ENCODE measurements around the gene PECR. TPM values are rescaled to one million over a fixed set of nuclear protein-coding genes. Genes with fewer than 3 reads are reported as not detected.

Gene PECR
- total and polyA plus RNA-seq, 10 of the 15 experiments (the other 5 are each of a cell fraction or from before 2014, with no cell fraction given), result 7.6 to 37.4 (median 25.7) TPM

- TF ChIP-seq FOXM1 (IDR thresholded peaks at IDR 0.05; ENCODE audit: low read depth, low read length), result no peak
- TF ChIP-seq DPF2 (IDR thresholded peaks at IDR 0.05), result no peak
- TF ChIP-seq SUZ12 (IDR thresholded peaks at IDR 0.05; ENCODE audit: unreplicated experiment), result no peak
- peak; percentile 27; the same call in 1 of the 2 replicates for TF ChIP-seq SMAD5 (IDR thresholded peaks at IDR 0.05; ENCODE audit: low read depth)
- TF ChIP-seq SMC3 (IDR thresholded peaks at IDR 0.05; ENCODE audit: borderline replicate concordance, low read length), result peak; percentile 34; the same call in 1 of the 2 replicates
- 0 out of 2 replicates have a peak, but pooled peaks have one; percentile 4 for TF ChIP-seq JUNB (IDR thresholded peaks at IDR 0.05)
Observed at GRCh38 chr2:216109962-216110614, 28.5 kb upstream of the PECR start (continued).

- in situ Hi-C loops (cut with MboI), result no loop called here
- ATAC-seq, result peak; percentile 57
- peak; percentile 89 for FAIRE-seq
- TF ChIP-seq CEBPZ (IDR thresholded peaks at IDR 0.05; ENCODE audit: low read depth, low read length) (no peak), ZBTB11 (CRISPR knock-in tag; IDR thresholded peaks at IDR 0.05) (no peak), MTA3 (IDR thresholded peaks at IDR 0.05; ENCODE audit: borderline replicate concordance, low read length) (no peak), PAX8 (IDR thresholded peaks at IDR 0.05) (no peak), BMI1 (IDR thresholded peaks at IDR 0.05; ENCODE audit: borderline replicate concordance) (no peak), ZNF217 (IDR thresholded peaks at IDR 0.05) (no peak), FOS (IDR thresholded peaks at IDR 0.05; ENCODE audit: borderline replicate concordance, extremely low read depth, insufficient read length) (no peak)
Observed at GRCh38 chr2:216108967-216109921, 27.6 kb upstream of the PECR start, which contains the start of gene XRCC5. Gene XRCC5 (plus strand): TSS chr2:216109348. CDS start chr2:216109437, 89 bp downstream.

More at GRCh38 chr2:216108967-216109921, 27.6 kb upstream of the PECR start, which contains the start of gene XRCC5:
- Histone ChIP-seq H3K9me3 (replicated peaks; ENCODE audit: control insufficient read depth, insufficient read depth, low read length) (no peaks in the 10 kb centered on the region), H3K79me2 (ENCODE audit: control insufficient read depth, insufficient read depth, low read length) (peaks cover 46% of the 10 kb centered on the region), H3K4me3 (peak within 1 kb of the TSS; percentile 94), H2AFZ (ENCODE audit: control insufficient read depth, low read depth, low read length) (peak within 1 kb of the TSS; percentile 76), H3K36me3 (ENCODE audit: control insufficient read depth in 2 of 2, insufficient read depth in 2 of 2, low read length in 1 of 2) (peaks cover 0 to 4% of the 10 kb centered on the region in 2 experiments; a peak in 3 of 4 replicates), H3K27ac (ENCODE audit: control insufficient read depth, insufficient read depth) (peak within 1 kb of the TSS; percentile 99), H4K20me1 (ENCODE audit: control insufficient read depth, insufficient read depth) (no peaks in the 10 kb centered on the region), H3K4me2 (ENCODE audit: control insufficient read depth, insufficient read depth) (peak within 1 kb of the TSS; percentile 93), H3K9ac (ENCODE audit: control insufficient read depth, insufficient read depth, low read length) (peak within 1 kb of the TSS; percentile 99), H3K4me1 (ENCODE audit: control insufficient read depth, insufficient read depth, low read length) (peaks cover 26% of the 10 kb centered on the region), H3K27me3 (replicated peaks in 1 of 2; ENCODE audit: control insufficient read depth in 2 of 2, insufficient read depth in 2 of 2, low read length in 1 of 2) (no peaks in the 10 kb centered on the region)
- DNase-seq (ENCODE audit: low read depth, low spot score), result peak; percentile 96
- SMC1A ChIA-PET (ENCODE audit: uncharacterized antibody, unreplicated experiment), result interaction anchor here (0.7 to 7.6 kb wide), 25 partner anchors 10 to 557 kb away, joined by 3 to 59 read pairs (median 6); partner anchors contain the start of genes PECR and TMEM169
- intact Hi-C loops (cut with micrococcal nuclease; ENCODE audit: unreplicated experiment), result no loop called here
- POLR2A ChIA-PET, result interaction anchor here (0.6 to 4.5 kb wide), 10 partner anchors 9 to 1318 kb away, joined by 3 to 42 read pairs (median 4); partner anchors contain the start of genes PECR and TMEM169
- BruUV-seq (replicated peaks), result no TSS peak
- WGBS (ENCODE audit: insufficient coverage, insufficient replicate concordance, low lambda C conversion rate, missing lambda C conversion rate), result under 1% methylated on average over 56 of the region's 57 CpGs
- RAD21 ChIA-PET (ENCODE audit: unreplicated experiment), result interaction anchor here (1.0 to 6.6 kb wide), 19 partner anchors 8 to 556 kb away, joined by 3 to 42 read pairs (median 5); partner anchors contain the start of genes PECR and TMEM169
- CTCF ChIA-PET, result interaction anchor here (0.6 to 8.6 kb wide), 38 partner anchors 10 to 1969 kb away, joined by 3 to 105 read pairs (median 4); partner anchors contain the start of genes PECR, SMARCAL1 and TMEM169

Data from GM12878 (cell line).